ENCODE data around the gene DECR2. TPM values are rescaled to one million over a fixed set of nuclear protein-coding genes. Genes with fewer than 3 reads are reported as not detected.

DECR2 gene
- total and polyA plus RNA-seq, 9 of the 15 experiments (the other 6 are each of a cell fraction or from before 2014, with no cell fraction given) = 1.0 to 31.9 (median 10.3) TPM

GRCh38 chr16:401468-402348, at the start of gene DECR2 (continued):
- 0 out of 2 replicates have a peak, but pooled peaks have one; percentile 31 for TF ChIP-seq ZNF197 (CRISPR knock-in tag; IDR thresholded peaks at IDR 0.05; ENCODE audit: low read depth)
- TF ChIP-seq JUNB (CRISPR knock-in tag; conservative IDR thresholded peaks at IDR 0.05) = no peak
- TF ChIP-seq ZBTB2 (IDR thresholded peaks at IDR 0.05) = no peak
- no peak for TF ChIP-seq ARNT (IDR thresholded peaks at IDR 0.05)
- no peak for TF ChIP-seq CREB1 (IDR thresholded peaks at IDR 0.05)
- TF ChIP-seq CREB1 (CRISPR knock-in tag; IDR thresholded peaks at IDR 0.05) = no peak
- peak; percentile 29; the same call in 1 of the 2 replicates for TF ChIP-seq ELK3 (CRISPR knock-in tag; IDR thresholded peaks at IDR 0.05)
- no peak; the same call in 1 of the 2 replicates for TF ChIP-seq ZBTB43 (CRISPR knock-in tag; IDR thresholded peaks at IDR 0.05)
- no peak for TF ChIP-seq TFE3 (CRISPR knock-in tag; IDR thresholded peaks at IDR 0.05)
- no peak for TF ChIP-seq BRD4 (IDR thresholded peaks at IDR 0.05)
- TF ChIP-seq ZFP1 (CRISPR knock-in tag; IDR thresholded peaks at IDR 0.05) = no peak
- no peak for TF ChIP-seq TEAD2 (tag; IDR thresholded peaks at IDR 0.05)
- 0 out of 2 replicates have a peak, but pooled peaks have one; percentile 64 for TF ChIP-seq ZNF282 (CRISPR knock-in tag; IDR thresholded peaks at IDR 0.05)
- peak; percentile 36; the same call in 1 of the 2 replicates for TF ChIP-seq GABPA (tag; conservative IDR thresholded peaks at IDR 0.05; ENCODE audit: low read depth)
- TF ChIP-seq MNT (conservative IDR thresholded peaks at IDR 0.05) = peak; percentile 86 to 90
- TF ChIP-seq CHCHD3 (CRISPR knock-in tag; IDR thresholded peaks at IDR 0.05) = no peak; the same call in 1 of the 2 replicates
- peak in 1 of 2 experiments; percentile 78; a peak in 2 of 4 replicates for TF ChIP-seq TRIM24 (IDR thresholded peaks at IDR 0.05)
- no peak for TF ChIP-seq FOXJ2 (tag; IDR thresholded peaks at IDR 0.05)
- TF ChIP-seq RBBP5 (IDR thresholded peaks at IDR 0.05; ENCODE audit: borderline replicate concordance, insufficient read depth, low read length, poor library complexity, severe bottlenecking) = peak; percentile 56
- no peak for TF ChIP-seq HSF4 (CRISPR knock-in tag; IDR thresholded peaks at IDR 0.05; ENCODE audit: borderline replicate concordance)

All from K562 (cell line).